SK-N-SH (cell line): ENCODE data around the gene TTC32. TPM values are rescaled to one million over a fixed set of nuclear protein-coding genes. Genes with fewer than 3 reads are reported as not detected.

Experiments
- CTCF ChIA-PET: fragments of 300-600, 350-600 bp; formaldehyde crosslinking; extraction: SDS; loops from one replicate; lab custom pipeline; 2021; lab: Yijun Ruan, JAX
- POLR2A ChIA-PET: fragments of 350-600 bp; sonication (Branson Sonifier 250); formaldehyde crosslinking; extraction: SDS; loops from one replicate; lab custom pipeline; 2020; ENCODE audit warnings: antibody characterized with exemption, inconsistent platforms; lab: Yijun Ruan, JAX
- DNase-seq: peaks from one replicate; pipeline ENCODE4 v3.0.0; 2012
- H2AFZ ChIP-seq: fragments of 200-600 bp; sonication (generic); 2 replicates; pipeline ENCODE4 v1.8.1; 2016; ENCODE audit warnings: antibody characterized with exemption, mild to moderate bottlenecking, low read depth
- H3F3A ChIP-seq: fragments of 200-600 bp; sonication (generic); replicated peaks from 2 replicates; pipeline ENCODE3; 2016; ENCODE audit warnings: antibody characterized with exemption, mild to moderate bottlenecking; ENCODE audit not compliant: insufficient read depth
- H3K27ac ChIP-seq, 2 experiments: fragments of 200-500 bp in 1 of 2; fragments of 200-600 bp in 1 of 2; sonication (Bioruptor generic) in 1 of 2; sonication (generic), shearing (Covaris generic) in 1 of 2; 2 replicates each; pipeline versions ENCODE4 v1.5.1 to v1.6.1; 2014 to 2016; ENCODE audit warnings: low read depth in 2 of 2, inconsistent platforms in 1 of 2, low read length in 1 of 2, mild to moderate bottlenecking in 1 of 2, mixed read lengths in 1 of 2
- H3K27me3 ChIP-seq: fragments of 200-600 bp; sonication (generic), shearing (Covaris generic); 2 replicates; pipeline ENCODE4 v1.6.1; 2016; ENCODE audit warnings: mixed run types; ENCODE audit not compliant: insufficient read depth
- H3K36me3 ChIP-seq, 2 experiments: fragments of 200-500 bp in 1 of 2; fragments of 200-600 bp in 1 of 2; sonication (Bioruptor generic) in 1 of 2; sonication (generic) in 1 of 2; replicated peaks in 1 of 2; 2 replicates each; pipeline versions ENCODE3 to v1.5.1; 2014 to 2016; ENCODE audit warnings: low read length in 1 of 2, mild to moderate bottlenecking in 1 of 2; ENCODE audit not compliant: insufficient read depth in 2 of 2, control insufficient read depth in 1 of 2
- H3K4me1 ChIP-seq, 2 experiments: fragments of 200-500 bp in 1 of 2; fragments of 200-600 bp in 1 of 2; sonication (Bioruptor generic) in 1 of 2; sonication (generic), shearing (Covaris generic) in 1 of 2; 2 replicates each; pipeline versions ENCODE4 v1.5.1 to v1.6.1; 2014 to 2016; ENCODE audit warnings: low read depth in 1 of 2, low read length in 1 of 2, mixed run types in 1 of 2; ENCODE audit not compliant: insufficient read depth in 2 of 2, control insufficient read depth in 1 of 2
- H3K4me2 ChIP-seq: fragments of 200-600 bp; sonication (generic), shearing (Covaris generic); 2 replicates; pipeline ENCODE4 v1.6.1; 2017; ENCODE audit warnings: mixed run types
- H3K4me3 ChIP-seq, 2 experiments: fragments of 200-500 bp in 1 of 2; fragments of 200-600 bp in 1 of 2; sonication (Bioruptor generic) in 1 of 2; sonication (generic), shearing (Covaris generic) in 1 of 2; 2 replicates each; pipeline versions ENCODE4 v1.5.1 to v1.8.1; 2014 to 2016; ENCODE audit warnings: low read depth in 2 of 2, inconsistent platforms in 1 of 2, low read length in 1 of 2, mild to moderate bottlenecking in 1 of 2, mixed read lengths in 1 of 2, moderate library complexity in 1 of 2
- H3K79me2 ChIP-seq: fragments of 200-600 bp; sonication (generic); 2 replicates; pipeline ENCODE4 v1.8.1; 2017; ENCODE audit warnings: mild to moderate bottlenecking; ENCODE audit not compliant: insufficient read depth
- H3K9ac ChIP-seq: fragments of 200-600 bp; sonication (generic); 2 replicates; pipeline ENCODE4 v1.6.1; 2017; ENCODE audit warnings: mixed run types
- H3K9me2 ChIP-seq: fragments of 200-600 bp; sonication (generic); 2 replicates; pipeline ENCODE4 v1.6.1; 2017; ENCODE audit warnings: mixed run types
- H3K9me3 ChIP-seq: fragments of 200-600 bp; sonication (generic); 2 replicates; pipeline ENCODE4 v1.6.1; 2017; ENCODE audit warnings: mixed run types, mild to moderate bottlenecking, moderate library complexity
- H4K20me1 ChIP-seq: fragments of 200-600 bp; sonication (generic); 2 replicates; pipeline ENCODE4 v1.6.1; 2017; ENCODE audit warnings: mild to moderate bottlenecking, mixed run types; ENCODE audit not compliant: insufficient read depth
- FOSL2 ChIP-seq: IDR thresholded peaks from 2 replicates; pipeline ENCODE4 v1.4.0; 2012; ENCODE audit warnings: low read depth, mild to moderate bottlenecking, moderate library complexity, borderline replicate concordance
- IRF3 ChIP-seq: fragments of 150-350 bp; IDR thresholded peaks from 2 replicates; pipeline ENCODE4 v1.6.1; 2016; ENCODE audit warnings: mild to moderate bottlenecking, low read depth, low read length
- MAX ChIP-seq: IDR thresholded peaks from 2 replicates; pipeline ENCODE4 v1.4.0; 2012; ENCODE audit warnings: low read depth
- MXI1 ChIP-seq: IDR thresholded peaks from 2 replicates; pipeline ENCODE4 v1.6.1; 2012; ENCODE audit warnings: mild to moderate bottlenecking, low read depth, low read length, improper control_type of control experiment
- TCF12 ChIP-seq: IDR thresholded peaks from 2 replicates; pipeline ENCODE4 v1.4.0; 2012
- TEAD4 ChIP-seq: IDR thresholded peaks from 2 replicates; pipeline ENCODE4 v1.4.0; 2012; ENCODE audit warnings: mild to moderate bottlenecking, borderline replicate concordance; ENCODE audit not compliant: insufficient read depth
- WGBS: methylation state at CpG from one replicate; pipeline ENCODE4 v1.1.6; 2017; ENCODE audit warnings: low lambda C conversion rate; 5-methylcytosine and 5-hydroxymethylcytosine counted together
- polyA plus RNA-seq, 3 experiments: library from polyadenylated mRNA; depleted of rRNA; stranded (reverse); fragments of >200 nt; gene quantifications; 2 replicates each; pipeline ENCODE4 v1.2.3, GENCODE V29; 2012
- TF ChIP-seq, protein P1 (sequence below): fragments of 150-350 bp; IDR thresholded peaks from 2 replicates; pipeline ENCODE4 v1.6.1; 2017; ENCODE audit warnings: antibody characterized with exemption, low read length, low read depth, borderline replicate concordance

Gene TTC32
- polyA plus RNA-seq, 1 of the 3 experiments (the other 2 are of a cell fraction) = 9.1 TPM

DNA sequence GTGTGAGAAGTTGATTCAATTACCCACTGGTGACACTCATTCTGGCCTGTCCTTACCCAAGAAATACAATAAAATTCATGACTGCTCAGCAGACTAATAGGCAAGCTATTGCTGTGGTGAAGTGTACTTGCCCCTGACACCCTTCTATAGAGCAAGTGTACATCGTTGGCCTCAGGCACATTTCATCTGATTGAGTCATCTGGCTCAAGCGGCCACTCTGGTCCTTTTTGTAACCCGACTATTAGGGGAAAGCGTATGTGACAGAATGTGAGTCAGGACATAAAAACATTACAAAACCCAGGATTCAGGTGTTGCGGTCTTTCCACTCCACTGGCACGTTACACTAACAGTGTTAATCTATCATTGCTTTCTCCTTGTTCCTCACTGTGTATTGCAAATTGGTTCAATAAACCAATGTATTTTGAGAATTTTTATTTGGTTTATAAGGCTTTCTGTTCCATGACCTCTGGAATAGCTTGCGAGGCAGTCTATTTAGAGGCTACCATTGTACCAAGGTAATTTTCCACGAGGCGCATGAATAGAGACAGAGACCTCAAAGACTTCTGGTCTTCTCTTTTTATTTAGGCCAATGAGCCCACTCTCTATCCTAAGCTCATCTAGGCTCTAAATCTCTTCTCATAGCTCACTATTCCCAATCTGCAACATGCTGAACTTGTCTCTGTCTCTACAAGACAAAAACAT is 10.2 kb upstream of the TTC32 start:
- ChIA-PET POLR2A (no interaction called here), CTCF (interaction anchor here (1.2 kb wide), 1 partner anchor 49 kb away, joined by 4 read pairs; no protein-coding TSS in a partner anchor)
- Histone ChIP-seq H3K9me3 (no peaks in the 10 kb centered on the region), H3K36me3 (peaks cover 24 to 51% of the 10 kb centered on the region in 2 experiments), H3K27ac (no peak overlapping the region), H3K4me3 (no peak overlapping the region), H3K79me2 (no peaks in the 10 kb centered on the region), H3K9me2 (no peaks in the 10 kb centered on the region), H3K4me2 (no peak overlapping the region), H3K4me1 (no peaks in the 10 kb centered on the region; a peak in 1 of 4 replicates), H3K9ac (no peak overlapping the region), H3K27me3 (no peaks in the 10 kb centered on the region), H3F3A (peaks cover 11% of the 10 kb centered on the region), H2AFZ (no peak overlapping the region), H4K20me1 (no peaks in the 10 kb centered on the region)
- 70% methylated on average over 9 of the region's 9 CpGs for WGBS
- TF ChIP-seq IRF3 (no peak), FOSL2 (peak; percentile 40; the same call in 1 of the 2 replicates)
- DNase-seq = no peak

GRCh38 chr2:19902216-19902740 is 495 bp upstream of the TTC32 start:
- H3K4me1 ChIP-seq = peaks cover 14 to 33% of the 10 kb centered on the region in 2 experiments; a peak in 3 of 4 replicates
- 2% methylated on average over 21 of the region's 21 CpGs for WGBS
- POLR2A ChIA-PET = no interaction called here
- H3K4me2 ChIP-seq = peak overlapping the region; percentile 86
- no peaks in the 10 kb centered on the region for H3K27me3 ChIP-seq
- peaks cover 51% of the 10 kb centered on the region for H3K79me2 ChIP-seq
- CTCF ChIA-PET = no interaction called here
- H3K9me3 ChIP-seq = no peaks in the 10 kb centered on the region
- H3K9ac ChIP-seq = peak overlapping the region; percentile 97
- H3F3A ChIP-seq = no peaks in the 10 kb centered on the region
- 0 out of 2 replicates have a peak, but pooled peaks have one; percentile 10 for TF ChIP-seq MAX
- no peak for TF ChIP-seq MXI1
- TF ChIP-seq TEAD4 = no peak
- TF ChIP-seq TCF12 = no peak
- TF ChIP-seq, protein P1, sequence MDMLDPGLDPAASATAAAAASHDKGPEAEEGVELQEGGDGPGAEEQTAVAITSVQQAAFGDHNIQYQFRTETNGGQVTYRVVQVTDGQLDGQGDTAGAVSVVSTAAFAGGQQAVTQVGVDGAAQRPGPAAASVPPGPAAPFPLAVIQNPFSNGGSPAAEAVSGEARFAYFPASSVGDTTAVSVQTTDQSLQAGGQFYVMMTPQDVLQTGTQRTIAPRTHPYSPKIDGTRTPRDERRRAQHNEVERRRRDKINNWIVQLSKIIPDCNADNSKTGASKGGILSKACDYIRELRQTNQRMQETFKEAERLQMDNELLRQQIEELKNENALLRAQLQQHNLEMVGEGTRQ = no peak
- peak; percentile 29 for DNase-seq
- H3K9me2 ChIP-seq = no peaks in the 10 kb centered on the region
- peak overlapping the region; percentile 93 for H2AFZ ChIP-seq
- H4K20me1 ChIP-seq = peaks cover 10% of the 10 kb centered on the region; the same call in 1 of the 2 replicates
- peaks cover 5 to 10% of the 10 kb centered on the region in 2 experiments for H3K36me3 ChIP-seq
- peak overlapping the region; percentile 85 to 100 for H3K4me3 ChIP-seq
- peak overlapping the region; percentile 91 to 100 for H3K27ac ChIP-seq
